ENCODE data around the gene ATP6V1B1.

- TF ChIP-seq PATZ1 (CRISPR knock-in tag; IDR thresholded peaks at IDR 0.05; ENCODE audit: borderline replicate concordance), result no peak
- TF ChIP-seq RARB (CRISPR knock-in tag; IDR thresholded peaks at IDR 0.05), result no peak
- TF ChIP-seq CREB5 (CRISPR knock-in tag; IDR thresholded peaks at IDR 0.05; ENCODE audit: low read depth), result no peak
- no peak for TF ChIP-seq ZNF70 (CRISPR knock-in tag; IDR thresholded peaks at IDR 0.05)
- no peak for TF ChIP-seq ARNTL (CRISPR knock-in tag; IDR thresholded peaks at IDR 0.05; ENCODE audit: borderline replicate concordance, low read depth)
- no peak for TF ChIP-seq OSR1 (CRISPR knock-in tag; IDR thresholded peaks at IDR 0.05)
- no peak for TF ChIP-seq CSDC2 (CRISPR knock-in tag; IDR thresholded peaks at IDR 0.05)
- no peak for TF ChIP-seq GLIS3 (CRISPR knock-in tag; IDR thresholded peaks at IDR 0.05)
Observed at GRCh38 chr2:70962885-70963878, 27.5 kb downstream of the ATP6V1B1 start.
